Stimulated activated memory B cell treated with anti-CD40 and anti-IgM and Interleukin-4, amounts not matched to agents 10 μg/mL and 1 μg/mL and 100 μg/mL, for 72 hours (primary cell): ENCODE measurements around the gene EN2.

ENCODE experiments used
- ATAC-seq: fragments of 150-1000 bp; cut with Tn5 transposase; 2 replicates; pipeline ENCODE4 v1.10.0; 2021
- H3K27ac Mint-ChIP-seq: one replicate; pipeline ENCODE4 v1.8.0; 2022; ENCODE audit warnings: mild to moderate bottlenecking, mixed read lengths
- H3K27me3 Mint-ChIP-seq: one replicate; pipeline ENCODE4 v1.8.0; 2022; ENCODE audit warnings: mixed read lengths
- H3K36me3 Mint-ChIP-seq: one replicate; pipeline ENCODE4 v1.8.0; 2022; ENCODE audit warnings: mixed read lengths
- H3K4me1 Mint-ChIP-seq: one replicate; pipeline ENCODE4 v1.8.0; 2022; ENCODE audit warnings: mixed read lengths
- H3K4me3 Mint-ChIP-seq: one replicate; pipeline ENCODE4 v1.8.0; 2022; ENCODE audit warnings: mild to moderate bottlenecking, moderate library complexity, mixed read lengths
- H3K9me3 Mint-ChIP-seq: one replicate; pipeline ENCODE4 v1.8.0; 2022; ENCODE audit warnings: mixed read lengths

Gene EN2

GRCh38 chr7:155458111-155458877 is at the start of gene EN2:
EN2 (plus strand) TSS chr7:155458129; CDS start chr7:155458378, 249 bp downstream.
- no peaks in the 10 kb centered on the region for H3K9me3 Mint-ChIP-seq
- ATAC-seq, result no peak
- H3K27me3 Mint-ChIP-seq, result peaks cover 83% of the 10 kb centered on the region

GRCh38 chr7:155408651-155409586 is 49.0 kb upstream of the EN2 start:
- peaks cover 18% of the 10 kb centered on the region for H3K4me1 Mint-ChIP-seq
- H3K4me3 Mint-ChIP-seq, result no peak overlapping the region
- H3K27me3 Mint-ChIP-seq, result peaks cover 77% of the 10 kb centered on the region
- no peak overlapping the region for H3K27ac Mint-ChIP-seq
- no peaks in the 10 kb centered on the region for H3K36me3 Mint-ChIP-seq
- peaks cover 2% of the 10 kb centered on the region for H3K9me3 Mint-ChIP-seq
- peak; percentile 10 for ATAC-seq

More at GRCh38 chr7:155458111-155458877, at the start of gene EN2:
- peaks cover 31% of the 10 kb centered on the region for H3K4me1 Mint-ChIP-seq
- H3K27ac Mint-ChIP-seq, result no peak within 1 kb of the TSS
- H3K36me3 Mint-ChIP-seq, result no peaks in the 10 kb centered on the region
- H3K4me3 Mint-ChIP-seq, result peak within 1 kb of the TSS; percentile 64

GRCh38 chr7:155409980-155410379 is 47.9 kb upstream of the EN2 start:
- ATAC-seq, result no peak
- no peak overlapping the region for H3K4me3 Mint-ChIP-seq
- no peak overlapping the region for H3K27ac Mint-ChIP-seq
- H3K9me3 Mint-ChIP-seq, result peaks cover 2% of the 10 kb centered on the region
- H3K4me1 Mint-ChIP-seq, result peaks cover 18% of the 10 kb centered on the region
- H3K27me3 Mint-ChIP-seq, result peaks cover 67% of the 10 kb centered on the region
- no peaks in the 10 kb centered on the region for H3K36me3 Mint-ChIP-seq

- Mint-ChIP-seq H3K4me1 (peaks cover 18% of the 10 kb centered on the region), H3K27ac (no peak overlapping the region), H3K9me3 (peaks cover 2% of the 10 kb centered on the region), H3K4me3 (no peak overlapping the region), H3K36me3 (no peaks in the 10 kb centered on the region), H3K27me3 (peaks cover 62% of the 10 kb centered on the region)
- no peak for ATAC-seq
Observed at GRCh38 chr7:155410431-155410830, 47.5 kb upstream of the EN2 start.

- Mint-ChIP-seq H3K4me1 (peaks cover 18% of the 10 kb centered on the region), H3K4me3 (no peak overlapping the region), H3K36me3 (no peaks in the 10 kb centered on the region), H3K9me3 (peaks cover 2% of the 10 kb centered on the region), H3K27ac (no peak overlapping the region), H3K27me3 (peaks cover 48% of the 10 kb centered on the region)
- no peak for ATAC-seq
Observed at GRCh38 chr7:155411718-155412415, 46.1 kb upstream of the EN2 start.

GRCh38 chr7:155412416-155413253 is 45.3 kb upstream of the EN2 start:
- peak; percentile 54 for ATAC-seq
- H3K4me3 Mint-ChIP-seq, result no peak overlapping the region
- peaks cover 18% of the 10 kb centered on the region for H3K4me1 Mint-ChIP-seq
- no peak overlapping the region for H3K27ac Mint-ChIP-seq
- H3K9me3 Mint-ChIP-seq, result peaks cover 2% of the 10 kb centered on the region
- peaks cover 54% of the 10 kb centered on the region for H3K27me3 Mint-ChIP-seq
- H3K36me3 Mint-ChIP-seq, result no peaks in the 10 kb centered on the region

- H3K4me1 Mint-ChIP-seq, result peaks cover 8% of the 10 kb centered on the region
- H3K27ac Mint-ChIP-seq, result no peak overlapping the region
- peaks cover 60% of the 10 kb centered on the region for H3K27me3 Mint-ChIP-seq
- ATAC-seq, result no peak
- no peak overlapping the region for H3K4me3 Mint-ChIP-seq
- H3K9me3 Mint-ChIP-seq, result peaks cover under 1% of the 10 kb centered on the region
- H3K36me3 Mint-ChIP-seq, result no peaks in the 10 kb centered on the region
Observed at GRCh38 chr7:155414547-155415492, 43.1 kb upstream of the EN2 start.

GRCh38 chr7:155416646-155417380 is 41.1 kb upstream of the EN2 start:
- Mint-ChIP-seq H3K4me1 (peaks cover 8% of the 10 kb centered on the region), H3K27me3 (peaks cover 47% of the 10 kb centered on the region), H3K36me3 (no peaks in the 10 kb centered on the region), H3K4me3 (no peak overlapping the region), H3K27ac (no peak overlapping the region), H3K9me3 (no peaks in the 10 kb centered on the region)
- ATAC-seq, result no peak

GRCh38 chr7:155418304-155418703 is 39.6 kb upstream of the EN2 start:
- H3K27me3 Mint-ChIP-seq, result peaks cover 44% of the 10 kb centered on the region

GRCh38 chr7:155418941-155419755 is 38.8 kb upstream of the EN2 start:
- Mint-ChIP-seq H3K27me3 (peaks cover 52% of the 10 kb centered on the region), H3K27ac (no peak overlapping the region), H3K4me1 (no peaks in the 10 kb centered on the region), H3K36me3 (no peaks in the 10 kb centered on the region), H3K9me3 (no peaks in the 10 kb centered on the region), H3K4me3 (no peak overlapping the region)
- ATAC-seq, result no peak

More at GRCh38 chr7:155418304-155418703, 39.6 kb upstream of the EN2 start:
- ATAC-seq, result no peak
- no peaks in the 10 kb centered on the region for H3K4me1 Mint-ChIP-seq
- H3K27ac Mint-ChIP-seq, result no peak overlapping the region
- H3K9me3 Mint-ChIP-seq, result no peaks in the 10 kb centered on the region
- H3K36me3 Mint-ChIP-seq, result no peaks in the 10 kb centered on the region
- no peak overlapping the region for H3K4me3 Mint-ChIP-seq

GRCh38 chr7:155420116-155420515 is 37.8 kb upstream of the EN2 start:
- H3K4me3 Mint-ChIP-seq, result no peak overlapping the region
- no peaks in the 10 kb centered on the region for H3K9me3 Mint-ChIP-seq
- no peaks in the 10 kb centered on the region for H3K4me1 Mint-ChIP-seq
- no peaks in the 10 kb centered on the region for H3K36me3 Mint-ChIP-seq
- peaks cover 62% of the 10 kb centered on the region for H3K27me3 Mint-ChIP-seq
- H3K27ac Mint-ChIP-seq, result no peak overlapping the region
- no peak for ATAC-seq

GRCh38 chr7:155422151-155422550 is 35.8 kb upstream of the EN2 start:
- Mint-ChIP-seq H3K27ac (no peak overlapping the region), H3K9me3 (no peaks in the 10 kb centered on the region), H3K4me3 (no peak overlapping the region), H3K4me1 (no peaks in the 10 kb centered on the region), H3K27me3 (peaks cover 75% of the 10 kb centered on the region), H3K36me3 (no peaks in the 10 kb centered on the region)
- no peak for ATAC-seq
